HepG2 (cell line): ENCODE results near the gene LRRC37A. TPM values are rescaled to one million over a fixed set of nuclear protein-coding genes. Genes with fewer than 3 reads are reported as not detected.

Source experiments
- KMT2A ChIP-seq: sonication (generic); formaldehyde crosslinking; IDR thresholded peaks from 2 replicates; pipeline ENCODE4 v1.4.0; 2020; ENCODE audit warnings: missing genetic modification reagents
- MNT ChIP-seq: fragments of 450-650 bp; IDR thresholded peaks from 2 replicates; pipeline ENCODE4 v1.6.1; 2016
- NFATC3 ChIP-seq: sonication (generic); formaldehyde crosslinking; IDR thresholded peaks from 2 replicates; pipeline ENCODE4 v1.5.1; 2020; ENCODE audit warnings: mild to moderate bottlenecking, missing genetic modification reagents
- NR1H2 ChIP-seq: sonication (generic); formaldehyde crosslinking; IDR thresholded peaks from 2 replicates; pipeline ENCODE4 v1.8.1; 2022; ENCODE audit warnings: low read depth, missing genetic modification reagents, borderline replicate concordance
- POGK ChIP-seq: sonication (generic); formaldehyde crosslinking; conservative IDR thresholded peaks from 2 replicates; pipeline ENCODE4 v1.8.0; 2022; ENCODE audit warnings: mild to moderate bottlenecking, moderate library complexity, missing genetic modification reagents
- YEATS2 ChIP-seq: sonication (generic); formaldehyde crosslinking; IDR thresholded peaks from 2 replicates; pipeline ENCODE4 v1.4.0; 2020; ENCODE audit warnings: missing genetic modification reagents, borderline replicate concordance
- ZBTB7B ChIP-seq: sonication (generic); formaldehyde crosslinking; IDR thresholded peaks from 2 replicates; pipeline ENCODE4 v1.4.0; 2020; ENCODE audit warnings: missing genetic modification reagents
- ZNF230 ChIP-seq: sonication (generic); formaldehyde crosslinking; IDR thresholded peaks from 2 replicates; pipeline ENCODE4 v1.4.0; 2020; ENCODE audit warnings: mild to moderate bottlenecking, missing genetic modification reagents
- ZNF335 ChIP-seq: sonication (generic); formaldehyde crosslinking; IDR thresholded peaks from 2 replicates; pipeline ENCODE4 v1.4.0; 2020; ENCODE audit warnings: missing genetic modification reagents
- ZNF572 ChIP-seq: sonication (generic); formaldehyde crosslinking; IDR thresholded peaks from 2 replicates; pipeline ENCODE4 v1.5.1; 2020; ENCODE audit warnings: mild to moderate bottlenecking, missing genetic modification reagents
- ZNF704 ChIP-seq: sonication (generic); formaldehyde crosslinking; IDR thresholded peaks from 2 replicates; pipeline ENCODE4 v1.8.1; 2023; ENCODE audit warnings: mild to moderate bottlenecking, inconsistent platforms, moderate library complexity, missing genetic modification reagents, borderline replicate concordance
- ZNF883 ChIP-seq: sonication (generic); formaldehyde crosslinking; IDR thresholded peaks from 2 replicates; pipeline ENCODE4 v1.5.1; 2020; ENCODE audit warnings: mild to moderate bottlenecking, missing genetic modification reagents; ENCODE audit errors: not compliant biosample characterization
- polyA plus RNA-seq, 8 experiments: library from polyadenylated mRNA; depleted of rRNA in 3 of 8; stranded (reverse) in 7 of 8; unstranded in 1 of 8; fragments of >200 nt; fragmentation: Illumina TruSeq in 4 of 8; extraction: Trizol in 4 of 8; gene quantifications; 2 replicates each; pipeline versions ENCODE4 v1.2.1 to v1.2.3, GENCODE V29; 2011 to 2016; ENCODE audit warnings: low read depth in 4 of 8, missing spikeins in 1 of 8, mixed read lengths in 1 of 8; ENCODE audit not compliant: insufficient read depth in 1 of 8
- total RNA-seq, 5 experiments: library from RNA; depleted of rRNA; stranded (reverse); fragments of >200 nt; fragmentation: Illumina TruSeq; extraction: Trizol; gene quantifications; 2 replicates each; pipeline ENCODE4 v1.2.3, GENCODE V29; 2016; ENCODE audit warnings: low read depth in 1 of 5
- TF ChIP-seq, protein P1 (sequence below): sonication (generic); formaldehyde crosslinking; IDR thresholded peaks from 2 replicates; pipeline ENCODE4 v1.5.1; 2020; ENCODE audit warnings: missing genetic modification reagents, mild to moderate bottlenecking, borderline replicate concordance
- TF ChIP-seq, protein P2 (sequence below): sonication (generic); formaldehyde crosslinking; IDR thresholded peaks from 2 replicates; pipeline ENCODE4; 2020; ENCODE audit warnings: missing genetic modification reagents, mild to moderate bottlenecking, borderline replicate concordance
- TF ChIP-seq, protein P3 (sequence below): IDR thresholded peaks from 2 replicates; pipeline ENCODE4 v1.6.1; 2012; ENCODE audit warnings: inconsistent platforms
- TF ChIP-seq, protein P4 (sequence below): sonication (generic); formaldehyde crosslinking; IDR thresholded peaks from 2 replicates; pipeline ENCODE4 v1.5.0; 2020; ENCODE audit warnings: missing genetic modification reagents

The LRRC37A gene
- total and polyA plus RNA-seq, 2 of the 13 experiments (the other 11 are each of a cell fraction or from before 2014, with no cell fraction given), result 0.97 to 1.3 TPM

GRCh38 chr17:46266063-46266655 lies 28.8 kb upstream of the LRRC37A start (continued):
- TF ChIP-seq ZNF230 (CRISPR knock-in tag) (peak; percentile 15; the same call in 1 of the 2 replicates), ZNF335 (CRISPR knock-in tag) (0 out of 2 replicates have a peak, but pooled peaks have one; percentile 27), ZNF572 (0 out of 2 replicates have a peak, but pooled peaks have one; percentile 44), NFATC3 (0 out of 2 replicates have a peak, but pooled peaks have one; percentile 68), ZNF883 (CRISPR knock-in tag) (peak; percentile 8), ZBTB7B (CRISPR knock-in tag) (0 out of 2 replicates have a peak, but pooled peaks have one; percentile 6), YEATS2 (CRISPR knock-in tag) (0 out of 2 replicates have a peak, but pooled peaks have one; percentile 32), ZNF704 (0 out of 2 replicates have a peak, but pooled peaks have one; percentile 13), POGK (CRISPR knock-in tag) (0 out of 2 replicates have a peak, but pooled peaks have one; percentile 57), KMT2A (CRISPR knock-in tag) (0 out of 2 replicates have a peak, but pooled peaks have one; percentile 21), MNT (peak; percentile 24; the same call in 1 of the 2 replicates), NR1H2 (0 out of 2 replicates have a peak, but pooled peaks have one; percentile 41)
- TF ChIP-seq, protein P1, sequence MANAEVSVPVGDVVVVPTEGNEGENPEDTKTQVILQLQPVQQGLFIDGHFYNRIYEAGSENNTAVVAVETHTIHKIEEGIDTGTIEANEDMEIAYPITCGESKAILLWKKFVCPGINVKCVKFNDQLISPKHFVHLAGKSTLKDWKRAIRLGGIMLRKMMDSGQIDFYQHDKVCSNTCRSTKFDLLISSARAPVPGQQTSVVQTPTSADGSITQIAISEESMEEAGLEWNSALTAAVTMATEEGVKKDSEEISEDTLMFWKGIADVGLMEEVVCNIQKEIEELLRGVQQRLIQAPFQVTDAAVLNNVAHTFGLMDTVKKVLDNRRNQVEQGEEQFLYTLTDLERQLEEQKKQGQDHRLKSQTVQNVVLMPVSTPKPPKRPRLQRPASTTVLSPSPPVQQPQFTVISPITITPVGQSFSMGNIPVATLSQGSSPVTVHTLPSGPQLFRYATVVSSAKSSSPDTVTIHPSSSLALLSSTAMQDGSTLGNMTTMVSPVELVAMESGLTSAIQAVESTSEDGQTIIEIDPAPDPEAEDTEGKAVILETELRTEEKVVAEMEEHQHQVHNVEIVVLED (CRISPR knock-in tag), result peak; percentile 12; the same call in 1 of the 2 replicates
- TF ChIP-seq, protein P2, sequence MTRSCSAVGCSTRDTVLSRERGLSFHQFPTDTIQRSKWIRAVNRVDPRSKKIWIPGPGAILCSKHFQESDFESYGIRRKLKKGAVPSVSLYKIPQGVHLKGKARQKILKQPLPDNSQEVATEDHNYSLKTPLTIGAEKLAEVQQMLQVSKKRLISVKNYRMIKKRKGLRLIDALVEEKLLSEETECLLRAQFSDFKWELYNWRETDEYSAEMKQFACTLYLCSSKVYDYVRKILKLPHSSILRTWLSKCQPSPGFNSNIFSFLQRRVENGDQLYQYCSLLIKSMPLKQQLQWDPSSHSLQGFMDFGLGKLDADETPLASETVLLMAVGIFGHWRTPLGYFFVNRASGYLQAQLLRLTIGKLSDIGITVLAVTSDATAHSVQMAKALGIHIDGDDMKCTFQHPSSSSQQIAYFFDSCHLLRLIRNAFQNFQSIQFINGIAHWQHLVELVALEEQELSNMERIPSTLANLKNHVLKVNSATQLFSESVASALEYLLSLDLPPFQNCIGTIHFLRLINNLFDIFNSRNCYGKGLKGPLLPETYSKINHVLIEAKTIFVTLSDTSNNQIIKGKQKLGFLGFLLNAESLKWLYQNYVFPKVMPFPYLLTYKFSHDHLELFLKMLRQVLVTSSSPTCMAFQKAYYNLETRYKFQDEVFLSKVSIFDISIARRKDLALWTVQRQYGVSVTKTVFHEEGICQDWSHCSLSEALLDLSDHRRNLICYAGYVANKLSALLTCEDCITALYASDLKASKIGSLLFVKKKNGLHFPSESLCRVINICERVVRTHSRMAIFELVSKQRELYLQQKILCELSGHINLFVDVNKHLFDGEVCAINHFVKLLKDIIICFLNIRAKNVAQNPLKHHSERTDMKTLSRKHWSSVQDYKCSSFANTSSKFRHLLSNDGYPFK (CRISPR knock-in tag), result peak; percentile 44; the same call in 1 of the 2 replicates
- TF ChIP-seq, protein P3, sequence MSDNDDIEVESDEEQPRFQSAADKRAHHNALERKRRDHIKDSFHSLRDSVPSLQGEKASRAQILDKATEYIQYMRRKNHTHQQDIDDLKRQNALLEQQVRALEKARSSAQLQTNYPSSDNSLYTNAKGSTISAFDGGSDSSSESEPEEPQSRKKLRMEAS, result peak; percentile 66
- TF ChIP-seq, protein P4, sequence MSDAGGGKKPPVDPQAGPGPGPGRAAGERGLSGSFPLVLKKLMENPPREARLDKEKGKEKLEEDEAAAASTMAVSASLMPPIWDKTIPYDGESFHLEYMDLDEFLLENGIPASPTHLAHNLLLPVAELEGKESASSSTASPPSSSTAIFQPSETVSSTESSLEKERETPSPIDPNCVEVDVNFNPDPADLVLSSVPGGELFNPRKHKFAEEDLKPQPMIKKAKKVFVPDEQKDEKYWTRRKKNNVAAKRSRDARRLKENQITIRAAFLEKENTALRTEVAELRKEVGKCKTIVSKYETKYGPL (CRISPR knock-in tag), result 0 out of 2 replicates have a peak, but pooled peaks have one; percentile 22
